Right lobe of liver (tissue), 6 donors: ENCODE measurements around the gene RSPH6A. TPM values are rescaled to one million over a fixed set of nuclear protein-coding genes. Genes with fewer than 3 reads are reported as not detected.
A peak's percentile ranks its signal among the peaks of the same experiment; 100 is the strongest.

ENCODE experiments used
- ATAC-seq, 4 donors: fragments of 200-7000 bp; cut with Tn5 transposase; one replicate each; pipeline ENCODE4 v1.9.1; 2020; ENCODE audit warnings: mild to moderate bottlenecking in 4 of 4, moderate library complexity in 4 of 4
- DNase-seq, 3 donors: peaks; one replicate each; pipeline ENCODE4 v3.0.0-alpha.2; 2020
- H3K27ac ChIP-seq, 3 donors: fragments of 200-600 bp; one replicate each; pipeline ENCODE4 v1.8.0; 2022
- H3K27me3 ChIP-seq, 2 donors: fragments of 200-600 bp; one replicate each; pipeline ENCODE4 v1.8.0; 2022
- H3K36me3 ChIP-seq, 4 donors: fragments of 200-600 bp; sonication (generic) in 1 of 4; one replicate each; pipeline versions ENCODE4 v1.5.1 to v1.8.0; 2017 to 2022; ENCODE audit warnings: control low read depth in 1 of 4
- H3K4me1 ChIP-seq, 4 donors: fragments of 200-600 bp; sonication (generic) in 1 of 4; one replicate each; pipeline versions ENCODE4 v1.5.1 to v1.8.0; 2017 to 2022; ENCODE audit warnings: control low read depth in 1 of 4
- H3K4me3 ChIP-seq, 3 donors: fragments of 200-600 bp; one replicate each; pipeline ENCODE4 v1.8.0; 2022
- H3K9me3 ChIP-seq, 4 donors: fragments of 200-600 bp; sonication (generic) in 1 of 4; one replicate each; pipeline versions ENCODE4 v1.5.1 to v1.8.0; 2017 to 2022; ENCODE audit warnings: control low read depth in 1 of 4
- CTCF ChIP-seq, 4 donors: fragments of 200-600 bp in 3 of 4; fragments of 450-650 bp in 1 of 4; IDR thresholded peaks; one replicate each; pipeline versions ENCODE4 v1.5.1 to v1.8.0; 2016 to 2022; ENCODE audit warnings: antibody characterized with exemption in 4 of 4, mild to moderate bottlenecking in 2 of 4
- POLR2A ChIP-seq: fragments of 450-650 bp; IDR thresholded peaks from one replicate; pipeline ENCODE4 v1.6.1; 2017; ENCODE audit warnings: antibody characterized with exemption, mild to moderate bottlenecking
- WGBS: methylation state at CpG from one replicate; pipeline ENCODE4 v1.1.6; 2018; ENCODE audit warnings: low coverage, low lambda C conversion rate; ENCODE audit not compliant: insufficient coverage; ENCODE audit errors: missing lambda C conversion rate; 5-methylcytosine and 5-hydroxymethylcytosine counted together
- intact Hi-C, 2 donors: fragments of 100-400 bp; cut with DNase I; formaldehyde crosslinking; loops; one replicate each; pipeline versions ENCODE4 v1.11.2 to v1.14.1; 2022
- total RNA-seq, 6 experiments: library from RNA; depleted of rRNA in 2 of 6; stranded (reverse); fragments of >200 nt in 2 of 6; fragmentation: NEBNext Ultra II Directional in 3 of 6; extraction: Animal tissue kit (Norgen Biotek cat#: 25700) in 3 of 6; gene quantifications; one replicate each; pipeline versions ENCODE4 v1.1.0 to v1.2.4, GENCODE V29; 2016 to 2023
- donor health status: DM: no; HTN: yes; CAD: no.
- donor health status: DM: no; HTN: no; CAD: no.
- donor health status: DM: no; HTN: no; CAD: no.
- donor health status: DM: no; HTN: yes; CAD: no.
- donor health status: DM: no; HTN: yes; CAD: no.

The RSPH6A gene
- total RNA-seq, 6 experiments from 2014 or later: not detected

- Histone ChIP-seq H3K27me3 (no peaks in the 10 kb centered on the region), H3K4me3 (no peak overlapping the region), H3K27ac (no peak overlapping the region), H3K36me3 (peaks cover 0 to 7% (median 0%) of the 10 kb centered on the region in 4 donors), H3K9me3 (no peaks in the 10 kb centered on the region), H3K4me1 (peaks cover 0 to 5% (median 0%) of the 10 kb centered on the region in 4 donors)
- TF ChIP-seq CTCF (IDR thresholded peaks at IDR 0.05) (no peak), POLR2A (no peak)
- WGBS: 30% methylated on average over 9 of the region's 13 CpGs
- intact Hi-C loops: no loop called here
- no peak for DNase-seq
- no peak for ATAC-seq
Observed at GRCh38 chr19:45780448-45781213, 34.5 kb downstream of the RSPH6A start.

GRCh38 chr19:45780146-45780447, 35.0 kb downstream of the RSPH6A start:
- no peaks in the 10 kb centered on the region for H3K9me3 ChIP-seq
- WGBS: 33% methylated on average over 4 of the region's 4 CpGs
- intact Hi-C loops: no loop called here
- H3K4me1 ChIP-seq: peaks cover 0 to 5% (median 0%) of the 10 kb centered on the region in 4 donors
- H3K4me3 ChIP-seq: no peak overlapping the region
- DNase-seq (no peak), ATAC-seq (no peak)
- no peaks in the 10 kb centered on the region for H3K27me3 ChIP-seq
- H3K27ac ChIP-seq: no peak overlapping the region
- TF ChIP-seq POLR2A: no peak
- no peak for TF ChIP-seq CTCF (IDR thresholded peaks at IDR 0.05)
- peaks cover 0 to 7% (median 0%) of the 10 kb centered on the region in 4 donors for H3K36me3 ChIP-seq

- H3K4me3 ChIP-seq: no peak overlapping the region
- intact Hi-C loops: no loop called here
- H3K4me1 ChIP-seq: peaks cover 0 to 5% (median 0%) of the 10 kb centered on the region in 4 donors
- 8% methylated on average over 25 of the region's 48 CpGs for WGBS
- TF ChIP-seq CTCF (IDR thresholded peaks at IDR 0.05) (peak; percentile 51 to 66 (median 60)), POLR2A (no peak)
- DNase-seq (peak; percentile 87 to 91 (median 88)), ATAC-seq (peak; percentile 89 to 93 (median 90))
- no peaks in the 10 kb centered on the region for H3K9me3 ChIP-seq
- H3K27ac ChIP-seq: no peak overlapping the region
- no peaks in the 10 kb centered on the region for H3K27me3 ChIP-seq
- peaks cover 0 to 7% (median 0%) of the 10 kb centered on the region in 4 donors for H3K36me3 ChIP-seq
Observed at GRCh38 chr19:45779231-45780145, 35.6 kb downstream of the RSPH6A start.

GRCh38 chr19:45778010-45778661, 37.0 kb downstream of the RSPH6A start:
- no peak for TF ChIP-seq POLR2A
- no peak for TF ChIP-seq CTCF (IDR thresholded peaks at IDR 0.05)
- intact Hi-C loops: no loop called here
- Histone ChIP-seq H3K27ac (no peak overlapping the region), H3K4me3 (no peak overlapping the region), H3K9me3 (no peaks in the 10 kb centered on the region), H3K36me3 (peaks cover 0 to 7% (median 0%) of the 10 kb centered on the region in 4 donors), H3K4me1 (peaks cover 0 to 5% (median 0%) of the 10 kb centered on the region in 4 donors), H3K27me3 (no peaks in the 10 kb centered on the region)
- ATAC-seq (no peak), DNase-seq (no peak)
- WGBS: 97% methylated on average over 9 of the region's 28 CpGs
